HG02840 (cell line): ENCODE data around the gene TRIM9.
"Not testable (repeated sequence)": the region's sequence is repeated elsewhere in the genome, so short reads cannot be mapped to it uniquely, and the experiment has no call there.

Experiments used
- ATAC-seq: cut with Tn5 transposase; IDR thresholded peaks from one replicate; pipeline ENCODE4 v1.9.1; 2021; ENCODE audit warnings: mild to moderate bottlenecking, moderate library complexity, moderate number of reproducible peaks; ENCODE audit not compliant: unreplicated experiment, low FRiP score

The TRIM9 gene

DNA sequence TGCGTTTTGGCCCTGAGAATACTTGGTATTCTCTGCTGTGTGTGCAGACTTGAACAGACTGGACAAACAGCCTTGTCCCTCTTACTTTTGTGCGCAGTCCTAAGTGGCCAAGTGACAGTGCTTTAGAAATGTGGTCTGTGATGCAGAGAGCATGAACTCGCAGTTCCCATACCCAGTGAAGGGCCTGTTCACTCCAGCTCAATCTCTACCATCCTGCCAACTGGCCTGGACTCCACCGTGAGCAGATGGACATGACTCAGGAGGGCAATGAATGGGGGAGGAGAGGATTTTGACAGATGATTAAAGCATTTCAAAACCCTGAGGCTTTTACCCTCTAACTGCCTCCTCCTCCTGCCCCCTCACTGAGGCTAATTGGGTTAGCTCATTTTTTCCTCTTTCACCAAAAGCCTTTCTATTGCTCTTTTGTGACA lies 88.1 kb downstream of the TRIM9 start:
- no peak for ATAC-seq

DNA sequence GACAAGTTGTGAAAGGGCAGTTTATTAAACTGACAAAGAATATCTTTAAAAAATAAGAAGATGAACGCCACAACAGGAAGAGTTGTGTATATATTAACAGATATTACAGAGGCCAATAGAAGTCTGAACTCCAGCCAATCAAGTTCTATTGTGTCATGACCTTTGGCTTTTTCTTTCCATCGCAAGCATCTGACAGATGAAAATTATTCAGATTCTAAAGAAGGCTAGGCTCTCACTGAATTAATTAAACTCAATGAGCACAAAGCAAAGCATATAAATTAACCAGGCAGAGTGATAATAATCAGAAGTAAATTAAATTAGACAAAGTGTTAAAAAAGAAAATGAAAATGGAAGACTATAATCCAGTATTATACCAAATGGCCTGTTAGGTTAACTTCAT lies 88.6 kb downstream of the TRIM9 start:
- no peak for ATAC-seq

DNA sequence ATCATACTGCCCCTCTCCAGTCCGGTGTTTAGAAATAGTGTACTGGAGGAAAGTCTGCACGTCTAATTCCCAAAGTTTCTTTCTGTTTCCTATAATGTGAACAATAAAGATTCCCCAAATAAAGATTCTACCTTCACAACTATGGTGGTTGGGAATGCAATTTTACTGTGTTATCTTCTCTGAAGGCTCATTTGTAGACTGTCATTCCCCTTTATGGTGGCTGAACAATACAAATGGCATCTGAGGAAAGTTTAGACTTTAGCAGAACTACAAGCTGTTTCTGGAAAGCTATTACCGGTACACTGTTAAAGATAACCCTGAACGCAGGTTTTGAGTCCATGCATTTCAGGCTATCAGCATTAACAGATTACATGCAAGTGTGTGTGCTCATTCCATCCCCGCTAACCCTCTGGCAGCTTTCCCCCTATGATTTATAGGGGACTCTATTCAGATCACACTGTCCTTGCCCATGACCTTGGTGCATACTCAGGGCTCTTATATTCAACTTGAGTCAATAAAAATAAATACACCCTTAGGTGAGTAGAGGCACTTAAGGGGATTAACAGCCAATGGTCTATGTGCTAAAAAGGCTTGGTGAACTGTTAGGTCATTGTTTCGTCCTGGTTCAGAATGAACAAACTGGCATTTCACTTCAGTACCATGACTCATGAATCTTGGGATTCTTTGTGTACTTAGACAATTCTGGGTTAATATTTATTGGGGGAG lies 89.9 kb downstream of the TRIM9 start:
- no peak for ATAC-seq

DNA sequence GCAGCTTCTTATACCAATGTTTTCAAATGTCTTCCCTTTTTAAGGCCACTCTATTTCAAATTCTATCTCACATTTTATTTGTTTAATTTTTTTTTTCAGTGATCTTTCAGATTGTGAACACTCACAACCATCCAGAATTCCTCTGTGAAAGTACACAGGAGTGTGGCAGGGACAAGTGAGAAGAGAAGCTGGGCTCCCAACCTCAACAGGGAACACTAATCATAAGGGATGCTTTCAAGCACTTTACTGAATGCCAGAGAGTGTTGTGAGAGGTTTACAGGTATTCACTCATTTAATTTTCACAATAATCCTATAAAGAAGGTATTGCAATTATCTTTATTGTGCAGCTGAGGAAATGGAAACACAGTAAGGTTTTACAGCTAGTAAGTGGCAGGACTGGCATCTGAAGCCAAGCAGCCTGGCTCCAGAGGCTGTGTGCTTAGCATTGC lies 90.5 kb downstream of the TRIM9 start:
- ATAC-seq: no peak

DNA sequence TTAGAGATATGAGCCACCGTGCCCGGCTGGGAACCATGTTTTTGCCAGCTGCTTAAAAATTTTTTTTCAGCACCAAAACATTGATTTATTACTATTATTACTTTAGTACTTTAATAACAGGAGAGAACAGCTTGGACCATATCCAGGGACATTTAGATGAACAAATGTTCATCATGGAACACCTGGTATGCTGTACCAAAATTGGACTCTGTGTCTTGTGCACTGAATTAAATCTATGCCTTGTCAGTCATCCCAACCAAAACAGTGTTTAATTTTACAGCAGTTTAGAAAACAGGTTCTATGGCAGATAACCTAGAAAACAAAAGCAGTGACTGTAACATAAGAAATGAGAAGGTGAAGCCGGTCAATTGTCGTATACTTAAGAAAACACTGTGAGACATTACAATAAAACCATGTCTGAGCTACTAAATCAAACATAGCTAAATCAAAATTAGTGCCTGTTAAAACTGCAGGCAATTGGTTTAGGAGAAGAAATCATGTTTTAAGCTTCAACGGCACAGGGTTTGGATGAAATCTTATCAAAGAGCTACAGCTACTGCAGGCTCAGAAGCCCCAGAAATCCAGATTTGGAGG lies 92.4 kb downstream of the TRIM9 start:
- ATAC-seq: no peak

DNA sequence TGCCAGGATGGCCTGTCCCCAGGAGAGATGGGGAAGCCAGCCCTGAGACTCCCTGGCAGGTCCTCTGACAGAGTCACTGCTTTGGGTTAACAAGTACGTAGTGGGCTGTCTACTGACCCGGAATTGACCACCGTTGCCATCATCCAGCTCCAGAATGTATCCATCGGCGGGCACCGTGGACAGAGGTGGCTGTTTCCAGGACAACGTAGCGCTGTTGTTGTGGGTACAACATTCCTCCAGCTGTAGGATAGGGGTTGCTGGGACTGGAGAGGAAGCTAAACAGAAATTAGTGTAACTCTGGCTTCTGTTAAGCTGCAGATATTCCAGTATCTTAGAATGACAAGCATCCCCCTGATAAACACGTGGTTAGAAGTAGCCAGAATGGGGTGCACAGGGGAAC lies 94.3 kb downstream of the TRIM9 start:
- ATAC-seq: no peak

DNA sequence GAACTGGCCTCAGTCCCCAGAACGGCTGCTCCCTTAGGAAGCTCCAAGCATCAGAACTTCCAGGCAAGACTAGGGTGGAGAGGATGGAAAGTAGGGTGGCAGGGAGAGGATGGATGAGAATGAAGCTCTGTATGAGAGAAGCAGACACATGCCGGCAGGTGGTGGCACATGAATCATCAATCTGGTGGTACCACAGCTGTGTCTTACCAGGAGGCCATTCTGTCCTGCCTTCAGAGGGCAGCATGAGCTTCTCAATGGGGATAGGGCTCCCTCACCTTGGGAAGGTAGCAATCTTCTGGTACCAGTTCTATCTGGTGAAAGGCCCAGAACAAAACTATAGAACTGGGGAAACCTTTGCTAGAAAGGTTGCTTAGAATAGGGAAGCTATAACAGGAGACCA lies 95.2 kb downstream of the TRIM9 start:
- ATAC-seq: no peak

DNA sequence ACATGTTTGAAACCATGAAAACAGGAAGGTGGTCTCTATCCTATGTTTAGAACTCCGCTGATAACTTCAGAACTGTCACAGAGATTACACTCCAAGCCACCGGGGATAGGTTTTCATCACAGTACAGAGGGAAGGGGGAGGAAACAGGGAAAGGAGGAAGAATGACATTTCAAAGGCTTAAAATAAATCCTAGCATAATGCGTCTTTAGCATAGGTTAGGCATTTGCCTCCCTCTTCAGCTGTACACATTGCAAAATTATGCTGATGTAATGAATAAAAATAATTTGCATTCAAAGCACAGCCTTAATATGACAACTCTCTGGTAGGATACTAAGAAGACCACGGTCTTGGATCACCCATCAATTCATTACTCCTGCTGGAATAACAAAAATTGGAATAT lies 96.3 kb downstream of the TRIM9 start:
- no peak for ATAC-seq

DNA sequence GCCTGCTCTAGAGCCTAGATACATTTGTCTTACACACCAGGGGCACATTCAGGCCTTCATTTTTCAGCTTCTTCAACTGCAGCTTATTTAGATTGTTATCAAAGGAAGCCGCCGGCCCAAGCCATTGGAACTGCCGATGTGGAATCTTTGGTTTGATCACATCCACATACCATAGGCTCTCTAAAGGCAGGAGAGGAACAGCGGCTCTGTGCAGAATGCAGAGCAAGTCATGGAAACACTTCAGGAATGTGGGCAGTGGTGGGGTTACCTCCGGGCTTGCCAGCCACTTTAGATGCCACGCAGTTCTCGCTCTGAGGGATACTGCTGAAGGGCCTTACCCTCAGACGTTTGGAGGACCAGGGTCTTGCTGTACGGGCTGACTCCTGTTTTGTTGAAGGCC lies 97.2 kb downstream of the TRIM9 start:
- no peak for ATAC-seq

DNA sequence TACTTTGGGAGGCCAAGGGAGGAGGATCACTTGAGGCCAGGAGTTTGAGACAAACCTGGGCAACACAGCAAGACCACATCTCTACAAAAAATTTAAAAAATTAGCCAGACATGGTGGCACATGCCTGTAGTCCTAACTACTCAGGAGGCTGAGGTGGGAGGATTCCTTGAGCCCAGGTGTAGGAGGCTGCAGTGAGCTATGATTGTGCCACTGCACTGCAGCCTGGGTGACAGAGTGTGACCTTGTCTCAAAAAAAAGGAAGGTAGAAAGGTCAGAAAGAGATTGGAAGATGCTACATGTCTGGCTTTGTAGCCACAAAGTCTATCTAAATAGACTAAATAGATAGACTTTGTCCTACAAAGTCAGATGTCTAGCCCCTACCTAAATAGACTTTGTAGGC lies 100.7 kb downstream of the TRIM9 start:
- ATAC-seq: not testable (repeated sequence)

DNA sequence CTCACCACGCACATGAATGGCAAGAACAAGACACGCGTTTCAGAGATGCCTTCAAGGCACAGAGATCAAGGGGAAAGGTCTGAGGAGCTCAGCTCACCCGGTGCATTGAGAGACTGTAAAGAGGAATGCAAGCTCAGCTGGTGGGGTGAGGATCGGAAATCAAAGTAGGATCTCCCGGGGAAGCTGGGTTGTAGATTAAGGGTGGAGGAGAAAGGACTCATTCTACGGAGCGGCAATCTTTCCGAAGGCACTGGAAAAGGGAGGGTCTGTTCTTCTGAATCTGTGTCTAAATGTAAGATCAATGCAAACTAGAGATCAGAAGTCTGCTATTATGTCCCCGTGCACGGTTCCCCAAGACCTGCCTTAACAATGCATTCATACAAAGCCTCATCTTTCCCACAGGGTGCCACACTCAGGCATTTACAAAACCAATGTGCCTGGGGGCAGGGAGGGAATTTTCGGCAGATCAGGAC lies 109.0 kb downstream of the TRIM9 start:
- no peak for ATAC-seq

DNA sequence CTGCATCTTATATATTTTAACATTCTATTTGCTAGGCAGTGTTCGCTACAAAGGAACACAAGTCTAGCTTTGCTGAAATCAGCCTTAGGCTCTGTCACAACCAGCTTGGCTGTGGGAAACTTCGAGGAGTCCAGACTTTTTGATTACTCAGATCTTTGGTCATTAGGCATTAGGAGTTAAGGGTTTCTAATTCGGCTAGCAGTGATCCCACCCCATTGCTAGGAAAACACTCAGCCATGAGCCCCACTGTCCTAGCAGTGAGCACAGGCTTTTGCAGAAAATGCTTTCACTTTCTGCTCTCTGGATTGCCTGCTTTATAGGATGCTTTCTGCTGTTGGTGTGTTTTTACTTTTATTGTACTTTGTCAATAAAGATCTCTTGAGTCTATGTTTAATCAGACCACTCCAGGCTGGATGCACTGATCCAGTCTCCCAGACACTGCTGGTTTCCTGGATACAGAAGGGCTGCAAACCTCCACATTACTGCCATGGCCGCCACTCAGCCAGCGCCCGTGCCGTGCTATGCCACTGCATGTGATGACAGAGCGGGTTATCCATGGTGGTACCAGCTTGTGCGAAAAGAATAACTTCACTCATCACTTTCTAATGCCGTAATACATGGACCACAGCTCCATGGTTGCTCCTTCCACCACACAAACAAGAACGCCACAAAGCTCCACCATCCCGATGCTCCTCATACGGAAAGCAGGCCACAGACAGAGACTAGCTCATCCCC lies 109.6 kb downstream of the TRIM9 start:
- ATAC-seq: no peak

DNA sequence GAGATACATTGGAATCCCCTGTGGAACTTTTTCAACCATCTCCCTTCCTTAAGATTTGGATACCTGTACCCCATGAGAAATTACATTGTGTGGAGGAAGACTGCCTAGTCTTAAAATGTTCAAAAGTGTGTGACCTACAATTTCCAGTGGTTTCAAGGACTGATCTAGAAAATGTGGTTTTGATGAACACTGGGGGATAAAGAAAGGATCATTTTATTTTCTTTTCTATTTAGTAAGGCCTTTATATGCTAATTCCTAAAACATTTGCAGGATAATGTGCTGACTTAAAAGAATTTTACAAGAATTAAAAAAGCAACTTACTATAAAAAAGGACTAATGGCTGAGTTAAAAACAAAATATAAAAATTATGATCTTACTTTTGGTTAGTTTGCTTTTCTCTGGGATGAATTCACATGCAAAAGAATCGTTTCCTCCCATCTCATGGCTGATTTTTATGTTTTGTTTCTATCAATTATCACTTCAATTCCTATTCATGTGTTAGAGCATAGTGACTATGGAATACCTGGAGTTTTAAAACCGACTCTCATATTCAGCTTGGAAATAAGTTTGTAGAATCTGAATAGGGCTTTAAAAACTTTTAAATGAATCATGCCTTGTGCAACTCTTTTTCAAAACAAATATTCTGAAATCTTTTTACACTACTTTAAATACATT lies 110.7 kb downstream of the TRIM9 start:
- no peak for ATAC-seq

DNA sequence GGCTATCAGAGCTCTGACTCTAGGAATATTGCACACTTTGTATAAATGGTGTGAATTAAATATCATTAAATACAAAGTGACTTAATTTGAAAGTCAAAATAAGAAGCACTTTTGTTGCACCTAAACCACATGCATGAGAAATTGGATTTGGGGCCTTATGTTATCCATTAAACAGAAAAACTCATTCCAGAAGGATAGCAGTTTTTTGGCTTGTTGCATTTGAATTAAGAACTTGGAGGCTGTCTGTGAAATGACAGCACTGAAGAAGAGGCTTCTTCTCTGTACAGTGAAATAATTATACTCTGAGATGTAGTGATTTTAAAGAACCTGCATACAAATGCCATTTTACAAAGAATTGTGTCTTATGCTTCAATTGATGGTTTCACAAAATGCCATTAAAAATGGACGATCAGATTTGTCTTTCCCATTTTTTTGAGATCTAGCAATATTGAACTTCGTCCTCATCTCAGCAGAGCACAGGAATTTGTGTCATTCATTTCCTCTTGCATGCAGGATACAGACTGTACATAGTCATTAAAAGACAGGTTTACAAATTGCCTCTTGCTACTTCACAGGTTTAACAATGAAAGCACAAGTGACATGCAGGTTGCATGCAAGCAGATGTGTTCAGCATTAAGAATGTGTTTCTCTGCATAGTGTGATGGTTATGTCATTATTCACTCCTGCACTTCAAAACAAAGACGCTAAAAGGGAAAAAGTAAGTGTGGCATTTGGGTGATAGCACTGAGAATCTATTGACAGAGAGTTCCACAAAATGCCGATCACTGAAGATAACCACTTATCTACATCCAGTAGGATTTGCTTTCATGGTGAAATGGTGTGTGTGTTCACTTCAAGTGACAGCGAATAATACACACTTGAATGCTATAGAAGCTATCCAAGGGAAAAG lies 114.7 kb downstream of the TRIM9 start:
- ATAC-seq: no peak

DNA sequence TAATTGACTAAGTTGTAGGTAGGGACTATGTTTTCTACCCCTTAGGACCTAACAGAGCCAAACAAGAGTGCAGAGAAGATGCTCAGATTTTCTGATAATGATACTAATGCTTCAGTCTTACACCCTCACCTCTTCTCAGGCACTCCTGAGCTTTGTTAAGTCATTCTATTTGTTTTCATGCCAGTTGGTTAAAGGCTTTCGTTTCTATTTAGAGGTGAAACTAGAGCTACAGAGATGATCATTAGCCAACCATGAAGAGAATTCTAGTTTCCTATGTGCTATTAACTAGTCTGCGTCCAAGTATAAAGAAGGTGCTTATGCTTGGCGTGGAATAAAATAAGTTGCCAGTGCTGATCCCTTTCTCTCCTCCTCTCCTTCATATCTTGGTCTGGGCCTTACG lies 116.0 kb downstream of the TRIM9 start:
- no peak for ATAC-seq

DNA sequence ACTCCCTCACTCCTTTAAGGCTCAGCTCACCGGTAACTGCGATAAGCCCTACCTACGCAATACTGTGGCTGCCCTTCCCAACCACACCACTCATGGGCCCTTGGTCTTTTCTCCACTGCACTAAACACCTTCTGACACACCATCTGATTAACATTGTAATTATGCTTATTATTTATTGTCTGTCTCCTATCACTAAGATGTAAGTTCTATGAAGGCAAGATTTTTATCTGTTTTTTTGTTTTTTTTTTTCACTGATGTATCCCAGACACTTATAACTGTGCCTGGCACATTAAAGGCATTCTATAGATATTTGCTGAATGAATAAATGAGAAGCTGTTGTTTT lies 116.4 kb downstream of the TRIM9 start:
- no peak for ATAC-seq

DNA sequence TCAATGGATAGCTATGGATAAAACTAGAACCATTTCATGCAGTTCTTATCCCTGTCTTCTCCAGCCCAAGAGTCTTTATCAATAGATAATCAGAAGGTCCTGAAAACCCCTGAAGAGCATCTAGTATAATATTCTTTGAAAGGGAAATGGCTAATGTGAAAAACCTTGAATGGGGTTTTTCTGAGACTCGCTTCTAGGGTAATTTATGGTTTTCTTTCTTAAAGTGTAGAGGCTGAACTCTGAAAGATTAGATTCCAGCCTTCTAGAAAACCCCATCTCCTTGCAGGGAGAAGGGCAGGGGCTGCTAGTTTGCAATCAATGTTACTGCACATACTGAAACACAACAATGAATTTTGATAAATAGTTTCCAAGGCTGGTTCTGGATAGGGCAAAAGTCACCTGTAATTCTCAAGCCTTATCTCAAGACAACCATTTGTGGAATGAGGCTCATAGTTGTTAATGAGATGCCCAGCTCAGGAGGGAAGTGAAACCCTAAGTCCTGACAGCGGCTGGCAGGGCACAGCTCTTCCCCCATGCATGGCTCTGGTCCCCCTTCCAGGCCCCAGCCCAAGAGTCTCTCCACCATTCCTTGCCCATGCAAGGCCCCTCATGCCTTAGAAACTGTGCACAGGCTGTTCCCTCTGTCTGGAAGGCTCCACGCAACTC lies 116.9 kb downstream of the TRIM9 start:
- ATAC-seq: no peak

DNA sequence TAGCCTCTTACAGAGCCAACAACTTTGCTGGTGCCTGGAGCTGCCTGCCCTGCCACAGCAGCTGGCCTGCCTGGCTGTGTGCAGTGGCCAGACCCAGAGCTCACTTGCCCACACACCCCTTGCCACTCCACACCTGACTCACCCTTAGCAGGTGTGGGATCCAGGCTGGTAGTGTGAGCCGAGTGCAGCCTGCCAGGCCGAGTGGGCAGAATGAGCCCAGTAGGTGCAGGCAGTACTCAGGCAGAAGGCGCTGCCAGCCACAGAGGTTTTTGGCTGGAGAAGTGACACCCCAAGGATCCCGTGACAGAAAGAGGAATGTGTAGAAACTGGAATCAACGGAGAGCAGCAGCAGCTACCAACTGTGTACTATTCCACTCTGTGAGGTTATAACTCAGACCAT lies 120.8 kb downstream of the TRIM9 start:
- no peak for ATAC-seq

DNA sequence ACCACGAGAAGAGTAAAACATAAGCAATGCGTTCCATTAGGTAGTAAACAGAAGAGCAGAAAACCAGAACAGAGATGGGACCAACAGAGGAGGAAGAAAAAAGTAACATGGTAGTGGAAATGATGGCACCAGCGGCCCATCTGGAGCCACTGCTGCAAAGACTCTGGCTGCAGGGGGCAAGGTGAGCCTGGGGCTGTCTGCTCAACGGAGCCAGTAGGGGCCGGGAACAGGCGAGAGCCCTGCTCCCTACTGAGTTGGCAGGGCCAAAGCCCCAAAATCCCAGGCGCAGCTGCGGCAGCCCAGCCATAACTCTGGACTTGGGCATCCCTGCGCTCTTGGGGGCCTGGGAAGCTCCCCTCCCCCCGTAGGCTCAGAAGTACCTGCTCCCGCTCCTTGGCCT lies 122.2 kb downstream of the TRIM9 start:
- no peak for ATAC-seq
